Thoracic aorta (tissue), 2 donors: ENCODE data around the gene NEK2. TPM values are rescaled to one million over a fixed set of nuclear protein-coding genes. Genes with fewer than 3 reads are reported as not detected.

Source experiments
- ATAC-seq: fragments of 150-250 bp; one replicate; pipeline ENCODE4 v1.8.0; 2017; ENCODE audit warnings: low read depth; ENCODE audit not compliant: insufficient number of reproducible peaks, low FRiP score
- DNase-seq: peaks from one replicate; pipeline ENCODE4 v3.0.0-alpha.2; 2020; ENCODE audit warnings: low spot score
- H3K27ac ChIP-seq, 2 donors: fragments of 200-600 bp; sonication (generic); 1 replicate in 1 of 2; 2 replicates in 1 of 2; pipeline ENCODE4 v1.5.1; 2016; ENCODE audit warnings: mild to moderate bottlenecking in 2 of 2, moderate library complexity in 2 of 2
- H3K27me3 ChIP-seq: fragments of 200-600 bp; sonication (generic); replicated peaks from 2 replicates; pipeline ENCODE4 v1.6.0; 2016; ENCODE audit warnings: mild to moderate bottlenecking; ENCODE audit not compliant: insufficient read depth
- H3K36me3 ChIP-seq: fragments of 200-600 bp; sonication (generic); one replicate; pipeline ENCODE4 v1.5.1; 2016
- H3K4me1 ChIP-seq, 2 donors: fragments of 200-600 bp; sonication (generic); 1 replicate in 1 of 2; 2 replicates in 1 of 2; pipeline versions ENCODE4 v1.5.1 to v1.6.0; 2016; ENCODE audit warnings: low read depth in 2 of 2, mild to moderate bottlenecking in 1 of 2; ENCODE audit not compliant: control insufficient read depth in 1 of 2
- H3K4me3 ChIP-seq: fragments of 200-600 bp; sonication (generic); 2 replicates; pipeline ENCODE4 v1.5.1; 2016; ENCODE audit warnings: mild to moderate bottlenecking
- H3K9me3 ChIP-seq: fragments of 200-600 bp; sonication (generic); 2 replicates; pipeline ENCODE4 v1.5.1; 2016
- CTCF ChIP-seq: fragments of 200-600 bp; sonication (generic); IDR thresholded peaks from one replicate; pipeline ENCODE4 v1.5.1; 2019; ENCODE audit warnings: antibody characterized with exemption
- total RNA-seq, 2 donors: library from RNA; depleted of rRNA; stranded (reverse); fragments of >200 nt; gene quantifications; one replicate each; pipeline versions ENCODE4 v1.1.0 to v1.2.3, GENCODE V29; 2016

Gene NEK2
- total RNA-seq, 2 donors from 2014 or later: 0.35 TPM; not detected in 1

- H3K4me3 ChIP-seq: no peak overlapping the region
- H3K27me3 ChIP-seq: no peaks in the 10 kb centered on the region
- H3K36me3 ChIP-seq: no peaks in the 10 kb centered on the region
- no peak for ATAC-seq
- no peaks in the 10 kb centered on the region for H3K4me1 ChIP-seq
- no peak for DNase-seq
- H3K27ac ChIP-seq: no peak overlapping the region
- no peaks in the 10 kb centered on the region for H3K9me3 ChIP-seq
- no peak for TF ChIP-seq CTCF
These were observed 13.0 kb upstream of the NEK2 start for GRCh38 chr1:211688421-211688820.

- Histone ChIP-seq H3K4me3 (no peak overlapping the region), H3K27ac (no peak overlapping the region)
- no peak for DNase-seq
These were observed 12.2 kb upstream of the NEK2 start for GRCh38 chr1:211687462-211688215.

GRCh38 chr1:211685823-211686222 lies 10.4 kb upstream of the NEK2 start:
- no peak for ATAC-seq
- H3K27ac ChIP-seq: no peak overlapping the region

More at GRCh38 chr1:211687462-211688215, 12.2 kb upstream of the NEK2 start:
- Histone ChIP-seq H3K27me3 (no peaks in the 10 kb centered on the region), H3K36me3 (no peaks in the 10 kb centered on the region), H3K4me1 (no peaks in the 10 kb centered on the region), H3K9me3 (no peaks in the 10 kb centered on the region)
- TF ChIP-seq CTCF: no peak
- no peak for ATAC-seq

GRCh38 chr1:211684791-211685190 lies 9.4 kb upstream of the NEK2 start:
- no peaks in the 10 kb centered on the region for H3K9me3 ChIP-seq
- no peak for ATAC-seq
- H3K27ac ChIP-seq: no peak overlapping the region
- DNase-seq: no peak
- H3K27me3 ChIP-seq: no peaks in the 10 kb centered on the region
- no peaks in the 10 kb centered on the region for H3K36me3 ChIP-seq
- H3K4me3 ChIP-seq: no peak overlapping the region
- TF ChIP-seq CTCF: no peak
- no peaks in the 10 kb centered on the region for H3K4me1 ChIP-seq

More at GRCh38 chr1:211685823-211686222, 10.4 kb upstream of the NEK2 start:
- H3K4me3 ChIP-seq: no peak overlapping the region
- no peak for DNase-seq
- H3K36me3 ChIP-seq: no peaks in the 10 kb centered on the region
- H3K4me1 ChIP-seq: no peaks in the 10 kb centered on the region
- no peaks in the 10 kb centered on the region for H3K27me3 ChIP-seq
- no peaks in the 10 kb centered on the region for H3K9me3 ChIP-seq
- no peak for TF ChIP-seq CTCF

GRCh38 chr1:211684331-211684730 lies 8.9 kb upstream of the NEK2 start:
- H3K4me3 ChIP-seq: no peak overlapping the region
- no peak overlapping the region for H3K27ac ChIP-seq
- no peaks in the 10 kb centered on the region for H3K27me3 ChIP-seq
- no peaks in the 10 kb centered on the region for H3K4me1 ChIP-seq
- ATAC-seq: no peak
- no peaks in the 10 kb centered on the region for H3K36me3 ChIP-seq
- no peak for DNase-seq
- TF ChIP-seq CTCF: no peak
- H3K9me3 ChIP-seq: no peaks in the 10 kb centered on the region
